ENCODE measurements around the gene ADGRV1.
"Not testable (repeated sequence)": the region's sequence is repeated elsewhere in the genome, so short reads cannot be mapped to it uniquely, and the experiment has no call there.

ADGRV1 gene

DNA sequence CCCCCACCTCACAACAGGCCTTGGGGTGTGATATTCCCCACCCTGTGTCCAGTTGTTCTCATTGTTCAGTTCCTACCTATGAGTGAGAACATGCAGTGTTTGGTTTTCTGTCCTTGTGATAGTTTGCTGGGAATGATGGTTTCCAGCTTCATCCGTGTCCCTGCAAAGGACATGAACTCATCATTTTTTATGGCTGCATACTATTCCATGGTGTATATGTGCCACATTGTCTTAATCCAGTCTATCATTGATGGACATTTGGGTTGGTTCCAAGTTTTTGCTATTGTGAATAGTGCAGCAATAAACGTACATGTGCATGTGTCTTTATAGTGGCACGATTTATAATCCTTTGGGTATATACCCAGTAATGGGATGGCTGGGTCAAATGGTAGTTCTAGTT is 41.7 kb downstream of the ADGRV1 start:
- DNase-seq (ENCODE audit: low read depth in 3 of 3), result not testable (repeated sequence)

DNA sequence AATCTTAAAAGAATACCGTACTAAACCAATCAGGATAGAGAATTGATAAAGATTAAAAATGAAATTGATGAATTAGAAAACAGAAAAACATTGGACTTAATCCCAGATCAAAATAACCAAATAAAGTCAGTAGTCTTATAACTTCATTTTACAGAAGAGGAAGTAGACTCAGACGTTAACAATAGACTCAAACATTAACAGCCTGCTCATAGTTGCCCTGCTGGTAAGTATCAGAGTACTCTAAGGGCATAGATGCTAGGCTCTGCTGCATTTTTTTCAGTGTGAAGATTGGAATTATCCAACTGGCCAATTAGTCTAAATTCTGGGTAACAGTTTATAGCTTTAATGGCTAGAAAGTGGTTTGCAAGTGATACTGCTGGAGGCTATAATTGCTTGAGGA is 42.9 kb downstream of the ADGRV1 start:
- DNase-seq (ENCODE audit: low read depth in 3 of 3), result no peak

GRCh38 chr5:90602681-90603080 is 44.1 kb downstream of the ADGRV1 start:
- no peak for DNase-seq (ENCODE audit: low read depth in 3 of 3)

GRCh38 chr5:90606539-90606938 is 47.9 kb downstream of the ADGRV1 start:
- DNase-seq (ENCODE audit: low read depth in 3 of 3), result no peak

- DNase-seq (ENCODE audit: low read depth in 3 of 3), result no peak
Observed at GRCh38 chr5:90612919-90613318, 54.3 kb downstream of the ADGRV1 start.

- no peak for DNase-seq (ENCODE audit: low read depth in 3 of 3)
Observed at GRCh38 chr5:90613459-90613858, 54.9 kb downstream of the ADGRV1 start.

GRCh38 chr5:90613918-90614504 is 55.4 kb downstream of the ADGRV1 start:
- no peak for DNase-seq (ENCODE audit: low read depth in 3 of 3)

DNA sequence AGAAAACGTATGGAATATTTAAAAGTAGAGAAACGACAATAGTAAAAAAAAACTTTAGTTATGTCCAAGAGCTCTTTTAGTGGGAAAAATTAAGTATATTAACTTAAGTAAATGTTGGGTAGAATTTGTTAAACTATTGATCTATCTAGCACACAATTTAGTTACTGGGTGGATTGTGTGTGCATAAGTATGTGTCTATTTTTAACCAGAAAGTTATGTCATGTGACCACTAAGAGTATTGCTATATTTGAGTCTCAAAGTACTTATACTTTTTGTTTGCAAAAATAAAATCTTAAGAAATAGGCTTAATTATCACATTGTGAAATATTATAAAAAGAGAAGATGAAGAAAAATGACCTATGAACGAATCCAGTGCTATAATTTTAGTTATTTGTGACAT is 56.8 kb downstream of the ADGRV1 start:
- no peak for DNase-seq (ENCODE audit: low read depth in 3 of 3)

DNA sequence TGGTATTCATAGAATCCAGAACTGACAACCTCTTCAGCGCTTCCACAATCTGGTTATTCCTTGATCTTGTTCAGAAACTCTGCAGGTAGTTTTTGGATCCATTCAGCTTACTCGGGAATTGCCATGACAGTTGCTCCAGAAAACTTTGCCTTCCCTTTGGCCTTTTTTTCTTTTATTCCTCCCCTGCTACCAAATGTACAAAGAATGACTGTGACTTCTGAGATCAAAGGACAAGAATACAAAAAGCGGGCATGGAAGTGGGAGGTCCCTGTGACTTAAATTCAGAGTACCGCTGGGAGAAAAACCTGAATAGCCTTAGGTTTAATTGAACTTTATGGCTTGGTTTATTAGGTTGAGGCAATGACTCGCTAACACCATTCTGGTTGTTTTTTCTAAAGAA is 59.5 kb downstream of the ADGRV1 start:
- DNase-seq (ENCODE audit: low read depth in 3 of 3), result no peak

GRCh38 chr5:90619762-90620161 is 61.2 kb downstream of the ADGRV1 start:
- not testable (repeated sequence) for DNase-seq (ENCODE audit: low read depth in 3 of 3)

DNA sequence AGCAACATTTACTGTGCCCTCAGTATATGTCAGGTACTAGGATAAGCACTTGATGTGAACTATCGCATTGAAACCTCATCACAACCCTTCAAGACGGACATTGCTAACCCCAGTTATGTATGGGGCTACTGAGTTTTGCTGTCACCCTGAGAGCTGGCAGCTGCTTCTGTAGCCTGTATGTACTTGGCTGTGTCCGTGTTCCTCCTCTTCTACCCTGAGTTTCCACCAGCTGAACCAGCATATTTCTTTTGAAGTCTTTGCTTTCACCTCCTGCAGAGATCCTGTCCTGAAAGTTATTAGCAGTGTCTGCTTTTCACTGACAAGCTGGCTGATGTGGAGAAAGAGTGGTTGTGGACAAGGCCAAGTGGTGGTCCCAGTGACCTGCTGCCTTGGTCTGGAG is 63.3 kb downstream of the ADGRV1 start:
- no peak for DNase-seq (ENCODE audit: low read depth in 3 of 3)

GRCh38 chr5:90626493-90626892 is 67.9 kb downstream of the ADGRV1 start:
- DNase-seq (ENCODE audit: low read depth in 3 of 3), result no peak

DNA sequence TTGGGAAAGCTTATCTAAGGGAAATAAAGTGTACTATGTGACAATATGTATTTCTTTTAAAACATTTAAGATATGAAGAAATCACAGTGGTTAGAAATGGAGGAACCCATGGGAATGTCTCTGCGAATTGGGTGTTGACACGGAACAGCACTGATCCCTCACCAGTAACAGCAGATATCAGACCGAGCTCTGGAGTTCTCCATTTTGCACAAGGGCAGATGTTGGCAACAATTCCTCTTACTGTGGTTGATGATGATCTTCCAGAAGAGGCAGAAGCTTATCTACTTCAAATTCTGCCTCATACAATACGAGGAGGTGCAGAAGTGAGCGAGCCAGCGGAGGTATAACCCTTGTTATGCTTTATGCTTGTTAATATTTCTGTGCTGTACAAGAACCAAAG is 69.9 kb downstream of the ADGRV1 start:
- no peak for DNase-seq (ENCODE audit: low read depth in 3 of 3)

DNA sequence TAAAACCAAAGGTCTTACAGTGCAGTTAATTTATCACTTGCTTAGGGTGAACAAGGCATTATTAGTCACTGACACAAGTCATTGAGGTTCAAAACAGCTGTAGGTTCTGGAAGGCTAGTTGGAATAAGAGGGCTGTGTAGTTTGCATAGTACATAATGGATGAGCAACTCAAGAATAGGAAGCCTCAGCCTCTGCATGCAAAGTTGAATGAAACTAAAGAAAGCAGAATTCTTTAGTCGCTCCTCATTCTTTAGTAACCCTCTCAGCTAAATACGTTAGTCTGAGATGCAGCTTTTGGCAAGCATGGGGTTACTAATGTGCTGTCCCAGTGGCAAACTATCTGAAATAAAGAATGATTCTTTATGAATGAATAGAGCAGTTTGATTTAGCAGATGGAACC is 74.2 kb downstream of the ADGRV1 start:
- no peak for DNase-seq (ENCODE audit: low read depth in 3 of 3)

DNA sequence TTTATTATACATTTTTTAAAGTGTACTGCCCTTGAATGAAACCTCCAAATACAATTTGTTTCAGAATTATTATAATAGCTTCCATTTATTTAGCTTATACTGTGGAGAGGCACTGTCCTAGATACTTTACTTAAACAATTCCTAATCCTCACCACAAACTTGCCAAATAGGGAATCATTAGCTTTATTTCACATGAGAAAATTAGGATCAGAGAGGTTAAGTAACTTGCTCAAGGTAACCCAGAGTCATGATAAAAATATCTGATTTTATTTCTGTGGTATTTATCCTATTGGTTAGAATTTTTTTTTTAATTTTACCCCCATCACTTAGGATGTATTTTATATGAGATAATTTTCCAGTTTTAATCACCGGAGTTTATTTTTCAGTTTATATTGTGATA is 78.4 kb downstream of the ADGRV1 start:
- no peak for DNase-seq (ENCODE audit: low read depth in 3 of 3)

DNA sequence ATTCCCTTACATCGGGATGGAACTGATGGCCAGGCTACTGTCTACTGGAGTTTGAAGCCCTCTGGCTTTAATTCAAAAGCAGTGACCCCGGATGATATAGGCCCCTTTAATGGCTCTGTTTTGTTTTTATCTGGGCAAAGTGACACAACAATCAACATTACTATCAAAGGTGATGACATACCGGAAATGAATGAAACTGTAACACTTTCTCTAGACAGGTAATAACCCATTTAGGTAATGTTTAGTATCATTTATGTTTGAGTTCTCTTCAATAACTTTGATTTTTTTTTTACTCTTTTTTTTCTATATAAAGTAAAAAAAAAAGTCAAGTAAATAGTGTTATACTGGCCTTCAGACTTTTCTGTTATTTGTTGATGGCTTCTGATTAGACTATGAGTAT is 79.1 kb downstream of the ADGRV1 start:
- no peak for DNase-seq (ENCODE audit: low read depth in 3 of 3)

DNA sequence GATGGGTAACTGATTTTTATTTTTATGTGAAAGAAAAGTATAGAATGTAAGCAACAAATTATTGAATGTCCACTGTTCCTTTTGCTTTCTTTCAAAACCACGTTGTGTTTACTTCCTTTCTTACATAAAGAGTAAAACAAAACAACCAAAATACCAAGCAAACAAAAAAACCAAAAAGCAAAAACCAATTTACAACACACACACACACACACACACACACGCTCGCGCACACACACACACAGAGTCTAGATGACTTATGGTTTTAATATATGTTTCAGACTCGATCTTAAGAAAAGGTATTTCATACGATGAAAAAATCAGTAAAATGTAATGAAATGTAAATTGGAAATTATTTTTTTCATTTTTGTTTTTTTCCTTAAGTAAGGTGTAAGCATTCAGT is 80.3 kb downstream of the ADGRV1 start:
- DNase-seq (ENCODE audit: low read depth in 3 of 3), result no peak

GRCh38 chr5:90640484-90641059 is 82.0 kb downstream of the ADGRV1 start:
- no peak for DNase-seq (ENCODE audit: low read depth in 3 of 3)

DNA sequence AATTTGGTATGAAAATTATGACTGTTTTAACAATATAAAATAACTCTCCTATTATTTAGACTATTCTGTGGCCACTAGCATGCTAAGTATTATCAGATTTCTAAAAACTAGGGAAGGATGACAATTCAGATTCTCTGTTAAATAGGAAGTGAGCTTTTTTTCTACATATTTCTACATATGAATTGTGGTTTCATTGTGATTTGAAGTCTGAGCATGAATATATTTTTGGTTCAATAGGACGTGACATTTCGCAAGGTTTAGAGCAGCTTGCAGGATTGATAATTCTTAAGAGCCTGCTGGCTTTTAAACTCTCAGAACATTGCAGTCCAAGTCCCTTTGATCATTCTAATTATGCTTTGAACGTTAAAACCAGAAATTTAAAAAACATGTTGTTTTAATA is 82.9 kb downstream of the ADGRV1 start:
- no peak for DNase-seq (ENCODE audit: low read depth in 3 of 3)

- no peak for DNase-seq (ENCODE audit: low read depth in 3 of 3)
Observed at GRCh38 chr5:90642706-90643229, 84.2 kb downstream of the ADGRV1 start.

DNA sequence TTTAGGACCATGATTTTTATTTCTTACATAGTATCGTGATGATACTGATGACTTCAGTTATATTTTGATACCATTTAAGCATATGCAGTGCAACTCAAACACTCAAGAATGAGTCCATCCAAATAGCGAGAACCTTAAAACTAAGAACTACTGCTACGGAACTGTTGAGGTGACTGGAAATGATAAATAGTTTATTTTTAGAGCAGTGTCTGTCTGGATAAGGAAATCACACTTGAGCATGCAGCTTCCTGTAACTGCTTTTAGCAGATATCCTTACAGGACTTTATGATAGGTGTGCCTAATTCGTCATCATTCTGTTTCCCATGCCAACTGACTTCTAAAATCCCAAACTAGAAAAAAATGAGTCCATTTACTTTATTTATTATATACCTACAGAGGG is 85.5 kb downstream of the ADGRV1 start:
- no peak for DNase-seq (ENCODE audit: low read depth in 3 of 3)

GRCh38 chr5:90645024-90645610 is 86.5 kb downstream of the ADGRV1 start:
- no peak for DNase-seq (ENCODE audit: low read depth in 3 of 3)

DNA sequence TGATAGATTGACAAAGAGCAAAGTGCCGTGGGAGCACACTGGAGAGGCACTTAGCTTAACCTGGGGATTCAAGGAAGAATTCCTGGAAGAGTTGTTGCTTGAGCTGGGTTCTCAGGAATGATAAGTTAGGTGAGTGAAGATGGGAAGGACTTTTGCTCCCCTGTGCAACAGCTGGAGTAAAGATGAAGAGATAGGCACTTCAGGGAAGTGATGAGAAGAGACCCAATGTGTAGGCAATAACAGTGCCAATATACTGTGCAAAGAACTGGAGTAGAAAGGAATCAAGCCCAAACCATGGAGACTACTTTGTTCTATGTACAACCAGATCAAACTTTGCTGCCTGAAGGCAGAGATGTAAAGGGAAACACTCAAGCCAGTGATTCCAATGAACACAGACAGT is 92.2 kb downstream of the ADGRV1 start:
- DNase-seq (ENCODE audit: low read depth in 3 of 3), result no peak

GRCh38 chr5:90654215-90654614 is 95.6 kb downstream of the ADGRV1 start:
- DNase-seq (ENCODE audit: low read depth in 3 of 3), result no peak

Measured in stimulated activated CD4-positive, alpha-beta T cell treated with anti-CD3 and anti-CD28 coated beads, TNF-alpha, amount 100 ng/mL, for 48 hours (primary cell).